NCI-H82 (cell line): ENCODE data around the gene AKAP5.
A peak's percentile ranks its signal among the peaks of the same experiment; 100 is the strongest.
"Not testable (repeated sequence)": the region's sequence is repeated elsewhere in the genome, so short reads cannot be mapped to it uniquely, and the experiment has no call there.

ENCODE experiments used
- DNase-seq: peaks from one replicate; lab custom pipeline; 2025; lab: John Stamatoyannopoulos, UW

AKAP5 gene

GRCh38 chr14:64502887-64503433 lies 37.7 kb downstream of the AKAP5 start:
- peak; percentile 44 for DNase-seq

GRCh38 chr14:64503434-64504309 lies 38.4 kb downstream of the AKAP5 start, which contains the start of gene ZBTB25:
TSS of gene ZBTB25 (minus strand) at chr14:64503838. CDS start at chr14:64490533, 13,305 bp downstream.
- peak; percentile 90 for DNase-seq

- DNase-seq: peak; percentile 80
These were observed 39.1 kb downstream of the AKAP5 start, which contains the start of gene ZBTB1 for GRCh38 chr14:64504310-64504896. TSS of gene ZBTB1 (plus strand) at chr14:64504770. CDS start at chr14:64521505, 16,735 bp downstream.

DNA sequence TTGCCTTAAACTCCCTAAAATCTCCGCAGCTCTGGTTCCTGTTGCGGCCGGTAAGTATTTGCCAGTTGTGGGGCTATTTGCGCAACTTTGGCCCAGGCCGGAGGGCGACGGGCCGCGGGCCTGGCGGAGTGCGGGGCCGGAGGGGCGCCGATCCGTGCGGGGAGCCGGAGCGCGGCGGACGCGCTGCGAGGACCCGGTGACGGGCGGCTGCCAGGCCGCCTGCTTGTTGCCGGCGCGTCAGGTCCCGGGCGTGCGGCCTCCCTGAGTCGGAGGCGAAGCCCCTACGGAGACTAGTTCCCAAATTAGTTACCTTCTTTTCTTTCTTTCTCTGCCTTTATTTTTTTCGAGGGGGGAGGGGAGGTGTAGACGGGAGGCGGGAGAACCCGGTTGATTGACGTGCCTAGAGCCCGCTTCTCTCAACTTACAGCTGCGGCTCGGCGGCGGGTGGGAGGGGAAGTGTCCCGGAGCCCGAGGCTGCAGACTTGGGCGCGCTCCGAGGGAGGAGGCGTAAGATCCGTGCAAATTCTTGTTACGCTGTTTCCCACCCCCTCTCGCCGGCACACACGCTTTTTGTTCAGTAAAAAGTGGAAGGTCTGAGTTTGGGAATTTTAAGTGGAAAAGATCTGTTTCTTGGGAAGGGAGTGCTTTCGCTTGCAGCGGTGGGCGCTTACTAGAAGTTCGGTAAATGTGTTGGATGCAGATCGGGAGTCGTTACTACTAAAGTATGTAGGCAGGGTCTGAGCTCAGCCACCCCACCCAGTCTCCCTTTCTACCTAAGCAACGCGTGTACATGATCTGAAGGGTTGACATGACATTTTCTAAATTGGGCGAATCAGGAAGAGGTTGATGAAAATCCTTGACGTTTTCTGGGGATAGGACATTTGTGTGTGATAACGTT lies 39.8 kb downstream of the AKAP5 start:
- DNase-seq: peak; percentile 91

DNA sequence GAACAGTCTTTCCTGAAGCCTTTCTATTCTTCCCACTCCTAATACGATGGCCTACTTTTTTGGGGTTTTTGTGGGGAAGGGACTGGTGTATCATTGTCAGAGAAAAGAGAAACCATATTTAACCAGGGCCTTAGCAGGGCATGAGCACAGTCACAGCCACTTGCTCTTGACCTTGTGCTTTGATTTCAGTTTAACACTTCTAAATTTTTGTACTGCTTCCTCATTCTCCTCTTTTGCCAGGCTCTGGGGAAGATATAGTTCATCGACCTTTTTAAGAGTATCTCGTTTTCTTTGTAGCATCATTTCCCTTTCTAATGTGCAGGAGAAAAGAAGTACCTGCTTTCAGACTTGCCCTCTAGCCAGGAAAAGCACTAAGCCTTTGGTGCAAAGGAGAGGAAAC lies 41.4 kb downstream of the AKAP5 start:
- no peak for DNase-seq

GRCh38 chr14:64507376-64508156 lies 42.3 kb downstream of the AKAP5 start:
- peak; percentile 7 for DNase-seq

DNA sequence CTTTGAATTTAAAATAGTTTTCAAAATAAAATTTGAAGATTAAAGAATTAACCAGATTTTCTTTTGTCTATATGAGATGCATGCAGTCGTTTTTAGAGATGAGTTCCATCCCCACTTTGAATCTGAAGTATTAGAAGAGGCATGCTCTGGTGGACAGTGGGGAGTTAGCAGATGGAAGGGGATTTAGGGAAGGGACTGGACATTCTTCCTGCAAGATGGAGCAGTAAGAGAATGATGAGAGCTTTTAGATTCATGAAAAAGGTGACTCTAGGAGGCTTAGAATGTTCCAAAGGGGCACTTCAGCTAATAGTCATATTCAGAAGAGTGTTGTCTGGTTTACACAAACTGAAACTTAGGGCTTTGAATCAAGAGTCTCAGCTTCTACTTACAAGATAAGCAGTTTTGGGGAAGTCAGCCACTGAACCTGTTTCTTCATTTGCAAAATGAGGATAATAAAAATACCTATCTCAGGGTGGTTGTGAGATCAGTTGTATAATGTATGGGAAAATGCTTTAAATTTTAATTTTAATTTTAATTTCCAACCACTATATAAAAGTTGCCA lies 43.0 kb downstream of the AKAP5 start:
- peak; percentile 35 for DNase-seq

DNA sequence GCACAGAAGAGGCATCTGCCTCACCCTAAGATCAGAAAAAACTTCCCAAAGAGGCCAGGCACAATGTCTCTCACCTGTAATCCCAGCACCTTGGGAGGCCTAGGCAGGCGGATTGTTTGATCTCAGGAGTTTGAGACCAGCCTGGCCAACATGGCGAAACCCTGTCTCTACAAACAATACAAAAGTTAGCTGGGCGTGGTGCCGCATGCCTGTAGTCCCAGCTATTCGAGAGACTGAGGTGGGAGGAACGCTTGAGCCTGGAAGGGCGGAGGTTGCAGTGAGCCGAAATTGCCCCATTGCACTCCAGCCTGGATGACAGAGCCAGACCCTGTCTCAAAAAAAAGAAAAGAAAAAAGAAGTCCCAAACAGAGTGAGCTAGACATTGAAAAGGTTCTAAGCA lies 43.7 kb downstream of the AKAP5 start:
- DNase-seq: no peak

GRCh38 chr14:64510825-64511671 lies 45.7 kb downstream of the AKAP5 start:
- peak; percentile 82 for DNase-seq

DNA sequence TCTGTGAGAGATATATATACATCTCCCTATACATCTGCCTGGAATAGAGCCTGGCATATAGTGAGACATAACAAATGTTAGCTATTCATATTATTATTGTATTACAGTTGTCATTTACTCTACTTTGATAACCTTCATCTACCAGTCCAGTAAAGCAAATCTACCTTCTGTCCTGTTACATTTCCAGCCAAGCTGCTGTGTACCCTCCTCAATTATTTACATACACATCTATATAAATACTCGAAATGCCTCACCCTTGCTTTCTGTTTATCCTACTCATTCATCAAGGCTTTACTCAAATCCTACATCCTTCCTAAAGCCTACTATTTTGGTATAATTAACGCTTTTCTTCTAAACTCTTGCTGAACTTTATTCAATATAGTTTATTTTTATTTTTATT lies 48.0 kb downstream of the AKAP5 start:
- no peak for DNase-seq

DNA sequence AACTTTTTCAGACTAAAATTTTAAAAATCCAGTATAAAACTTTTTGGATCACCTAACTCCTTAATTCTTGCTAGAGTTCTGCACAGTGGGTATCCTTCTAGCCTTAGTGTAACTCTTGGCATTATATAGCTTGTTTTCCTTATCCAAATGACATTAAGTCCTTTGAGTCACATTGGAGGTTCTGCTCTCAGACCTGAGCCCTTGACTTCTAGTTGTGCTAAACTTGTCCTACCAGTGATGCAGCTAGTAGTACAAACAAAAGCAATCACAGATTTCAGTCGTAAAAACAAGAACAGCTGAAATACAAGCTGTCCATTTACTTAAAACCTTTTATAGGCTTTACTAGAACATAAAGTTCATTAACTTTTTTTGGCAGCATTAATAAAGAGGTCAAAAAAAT lies 49.8 kb downstream of the AKAP5 start:
- no peak for DNase-seq

GRCh38 chr14:64516969-64517368 lies 51.7 kb downstream of the AKAP5 start:
- no peak for DNase-seq

DNA sequence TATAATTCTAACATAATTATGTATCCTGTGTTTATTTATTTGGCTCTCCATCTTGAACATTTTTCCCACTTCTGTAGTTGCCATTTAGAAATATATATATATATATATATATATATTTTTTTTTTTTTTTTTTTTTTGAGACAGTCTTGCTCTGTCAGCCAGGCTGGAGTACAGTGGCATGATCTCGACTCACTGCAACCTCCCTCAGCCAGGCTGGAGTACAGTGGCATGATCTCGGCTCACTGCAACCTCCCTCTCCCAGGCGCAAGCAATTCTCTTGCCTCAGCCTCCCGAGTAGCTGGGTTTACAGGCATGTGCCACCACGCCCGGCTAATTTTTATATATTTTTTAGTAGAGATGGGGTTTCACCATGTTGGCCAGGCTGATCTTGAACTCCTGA lies 52.4 kb downstream of the AKAP5 start:
- not testable (repeated sequence) for DNase-seq

- no peak for DNase-seq
These were observed 52.9 kb downstream of the AKAP5 start for GRCh38 chr14:64518229-64518628.

GRCh38 chr14:64520699-64521098 lies 55.4 kb downstream of the AKAP5 start:
- no peak for DNase-seq

DNA sequence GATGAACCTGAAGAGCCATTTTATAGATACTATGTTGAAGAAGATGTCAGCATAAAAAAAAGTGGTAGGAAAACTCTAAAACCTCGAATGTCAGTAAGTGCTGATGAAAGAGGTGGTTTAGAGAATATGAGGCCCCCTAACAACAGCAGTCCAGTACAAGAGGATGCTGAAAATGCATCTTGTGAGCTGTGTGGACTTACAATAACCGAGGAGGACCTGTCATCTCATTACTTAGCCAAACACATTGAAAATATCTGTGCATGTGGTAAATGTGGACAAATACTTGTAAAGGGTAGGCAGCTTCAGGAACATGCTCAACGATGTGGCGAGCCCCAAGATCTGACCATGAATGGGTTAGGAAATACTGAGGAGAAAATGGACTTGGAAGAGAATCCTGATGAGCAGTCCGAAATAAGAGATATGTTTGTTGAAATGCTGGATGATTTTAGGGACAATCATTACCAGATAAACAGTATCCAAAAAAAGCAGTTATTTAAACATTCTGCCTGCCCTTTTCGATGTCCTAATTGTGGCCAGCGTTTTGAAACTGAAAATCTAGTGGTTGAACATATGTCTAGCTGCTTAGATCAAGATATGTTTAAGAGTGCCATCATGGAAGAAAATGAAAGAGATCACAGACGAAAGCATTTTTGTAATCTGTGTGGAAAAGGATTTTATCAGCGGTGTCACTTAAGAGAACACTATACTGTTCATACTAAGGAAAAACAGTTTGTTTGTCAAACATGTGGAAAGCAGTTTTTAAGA lies 57.5 kb downstream of the AKAP5 start:
- no peak for DNase-seq
